HL-60/S4 (cell line): ENCODE results near the gene RIOX2.

Experiments used
- in situ Hi-C: fragments of 300-500 bp; cut with MboI; formaldehyde crosslinking; loops from 2 replicates; pipeline ENCODE4 v1.14.3; 2022; ENCODE audit warnings: low sequenced_read_pairs

RIOX2 gene

GRCh38 chr3:97990624-97991292 lies 18.5 kb upstream of the RIOX2 start:
- in situ Hi-C loops, result no loop called here

- in situ Hi-C loops, result no loop called here
Observed at GRCh38 chr3:97988784-97989568, 16.7 kb upstream of the RIOX2 start.

GRCh38 chr3:97987306-97987705 lies 15.1 kb upstream of the RIOX2 start:
- in situ Hi-C loops, result no loop called here

GRCh38 chr3:97983933-97984491 lies 11.8 kb upstream of the RIOX2 start:
- in situ Hi-C loops, result no loop called here

- in situ Hi-C loops, result no loop called here
Observed at GRCh38 chr3:97981886-97982285, 9.7 kb upstream of the RIOX2 start.

- in situ Hi-C loops, result no loop called here
Observed at GRCh38 chr3:97979610-97980009, 7.4 kb upstream of the RIOX2 start.

- in situ Hi-C loops, result no loop called here
Observed at GRCh38 chr3:97975466-97975865, 3.2 kb upstream of the RIOX2 start.

GRCh38 chr3:97974996-97975395 lies 2.8 kb upstream of the RIOX2 start:
- in situ Hi-C loops, result no loop called here

GRCh38 chr3:97972976-97973375 lies 745 bp upstream of the RIOX2 start:
- in situ Hi-C loops, result no loop called here

- in situ Hi-C loops, result no loop called here
Observed at GRCh38 chr3:97970956-97971620, 1.1 kb downstream of the RIOX2 start.

GRCh38 chr3:97970156-97970555 lies 2.1 kb downstream of the RIOX2 start:
- in situ Hi-C loops, result no loop called here

GRCh38 chr3:97969541-97969940 lies 2.7 kb downstream of the RIOX2 start:
- in situ Hi-C loops, result no loop called here

GRCh38 chr3:97968376-97968775 lies 3.9 kb downstream of the RIOX2 start:
- in situ Hi-C loops, result no loop called here

- in situ Hi-C loops, result no loop called here
Observed at GRCh38 chr3:97967966-97968365, 4.3 kb downstream of the RIOX2 start.

- in situ Hi-C loops, result no loop called here
Observed at GRCh38 chr3:97960993-97961766, 11.1 kb downstream of the RIOX2 start.

- in situ Hi-C loops, result no loop called here
Observed at GRCh38 chr3:97960551-97960950, 11.7 kb downstream of the RIOX2 start.

- in situ Hi-C loops, result no loop called here
Observed at GRCh38 chr3:97959872-97960271, 12.4 kb downstream of the RIOX2 start.

GRCh38 chr3:97958796-97959195 lies 13.4 kb downstream of the RIOX2 start:
- in situ Hi-C loops, result no loop called here

GRCh38 chr3:97958396-97958795 lies 13.8 kb downstream of the RIOX2 start:
- in situ Hi-C loops, result no loop called here

- in situ Hi-C loops, result no loop called here
Observed at GRCh38 chr3:97957617-97958311, 14.5 kb downstream of the RIOX2 start.
